ENCODE data around the gene PRKG1. TPM values are rescaled to one million over a fixed set of nuclear protein-coding genes. Genes with fewer than 3 reads are reported as not detected.
"Not testable (repeated sequence)": the region's sequence is repeated elsewhere in the genome, so short reads cannot be mapped to it uniquely, and the experiment has no call there.

Gene PRKG1
- total RNA-seq, 4 donors from 2014 or later, result 24.0 to 89.1 (median 45.7) TPM

DNA sequence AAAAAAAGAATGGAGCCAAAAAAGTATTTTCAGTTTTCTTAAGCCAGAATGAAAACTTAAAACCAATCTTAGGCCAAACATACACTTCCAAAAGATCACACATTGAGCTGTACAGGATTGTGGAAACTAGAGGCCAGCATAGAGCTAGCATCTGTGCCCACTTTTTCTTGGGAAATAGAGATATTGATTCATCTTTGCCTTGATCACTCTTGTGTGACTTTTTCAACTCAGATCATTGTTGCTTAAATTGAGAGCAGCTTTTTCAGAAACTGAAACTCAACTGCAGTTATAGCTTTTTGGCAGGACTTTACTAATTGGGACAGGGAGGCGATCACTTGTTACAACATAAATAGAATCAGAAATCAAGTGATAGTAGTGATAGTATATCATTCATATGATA lies 132.2 kb downstream of the PRKG1 start:
- DNase-seq, result no peak
- no peaks in the 10 kb centered on the region for H3K36me3 ChIP-seq
- H3K4me3 ChIP-seq, result no peak overlapping the region
- no peak overlapping the region for H3K27ac ChIP-seq
- TF ChIP-seq POLR2A (IDR thresholded peaks at IDR 0.05), result no peak
- TF ChIP-seq, protein P1, sequence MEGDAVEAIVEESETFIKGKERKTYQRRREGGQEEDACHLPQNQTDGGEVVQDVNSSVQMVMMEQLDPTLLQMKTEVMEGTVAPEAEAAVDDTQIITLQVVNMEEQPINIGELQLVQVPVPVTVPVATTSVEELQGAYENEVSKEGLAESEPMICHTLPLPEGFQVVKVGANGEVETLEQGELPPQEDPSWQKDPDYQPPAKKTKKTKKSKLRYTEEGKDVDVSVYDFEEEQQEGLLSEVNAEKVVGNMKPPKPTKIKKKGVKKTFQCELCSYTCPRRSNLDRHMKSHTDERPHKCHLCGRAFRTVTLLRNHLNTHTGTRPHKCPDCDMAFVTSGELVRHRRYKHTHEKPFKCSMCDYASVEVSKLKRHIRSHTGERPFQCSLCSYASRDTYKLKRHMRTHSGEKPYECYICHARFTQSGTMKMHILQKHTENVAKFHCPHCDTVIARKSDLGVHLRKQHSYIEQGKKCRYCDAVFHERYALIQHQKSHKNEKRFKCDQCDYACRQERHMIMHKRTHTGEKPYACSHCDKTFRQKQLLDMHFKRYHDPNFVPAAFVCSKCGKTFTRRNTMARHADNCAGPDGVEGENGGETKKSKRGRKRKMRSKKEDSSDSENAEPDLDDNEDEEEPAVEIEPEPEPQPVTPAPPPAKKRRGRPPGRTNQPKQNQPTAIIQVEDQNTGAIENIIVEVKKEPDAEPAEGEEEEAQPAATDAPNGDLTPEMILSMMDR (IDR thresholded peaks at IDR 0.05), result no peak
- peaks cover 0 to 3% (median 0%) of the 10 kb centered on the region in 4 donors for H3K4me1 ChIP-seq
- no peaks in the 10 kb centered on the region for H3K27me3 ChIP-seq
- no peaks in the 10 kb centered on the region for H3K9me3 ChIP-seq

DNA sequence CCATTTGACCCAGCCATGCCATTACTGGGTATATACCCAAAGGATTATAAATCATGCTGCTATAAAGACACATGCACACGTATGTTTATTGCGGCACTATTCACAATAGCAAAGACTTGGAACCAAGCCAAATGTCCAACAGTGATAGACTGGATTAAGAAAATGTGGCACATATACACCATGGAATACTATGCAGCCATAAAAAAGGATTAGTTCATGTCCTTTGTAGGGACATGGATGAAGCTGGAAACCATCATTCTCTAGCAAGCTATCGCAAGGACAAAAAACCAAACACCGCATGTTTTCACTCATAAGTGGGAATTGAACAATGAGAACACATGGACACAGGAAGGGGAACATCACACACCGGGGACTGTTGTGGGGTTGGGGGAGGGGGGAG lies 138.7 kb downstream of the PRKG1 start:
- H3K4me1 ChIP-seq, H3K27ac ChIP-seq, H3K9me3 ChIP-seq, H3K36me3 ChIP-seq, H3K27me3 ChIP-seq, DNase-seq, H3K4me3 ChIP-seq: not testable (repeated sequence)

DNA sequence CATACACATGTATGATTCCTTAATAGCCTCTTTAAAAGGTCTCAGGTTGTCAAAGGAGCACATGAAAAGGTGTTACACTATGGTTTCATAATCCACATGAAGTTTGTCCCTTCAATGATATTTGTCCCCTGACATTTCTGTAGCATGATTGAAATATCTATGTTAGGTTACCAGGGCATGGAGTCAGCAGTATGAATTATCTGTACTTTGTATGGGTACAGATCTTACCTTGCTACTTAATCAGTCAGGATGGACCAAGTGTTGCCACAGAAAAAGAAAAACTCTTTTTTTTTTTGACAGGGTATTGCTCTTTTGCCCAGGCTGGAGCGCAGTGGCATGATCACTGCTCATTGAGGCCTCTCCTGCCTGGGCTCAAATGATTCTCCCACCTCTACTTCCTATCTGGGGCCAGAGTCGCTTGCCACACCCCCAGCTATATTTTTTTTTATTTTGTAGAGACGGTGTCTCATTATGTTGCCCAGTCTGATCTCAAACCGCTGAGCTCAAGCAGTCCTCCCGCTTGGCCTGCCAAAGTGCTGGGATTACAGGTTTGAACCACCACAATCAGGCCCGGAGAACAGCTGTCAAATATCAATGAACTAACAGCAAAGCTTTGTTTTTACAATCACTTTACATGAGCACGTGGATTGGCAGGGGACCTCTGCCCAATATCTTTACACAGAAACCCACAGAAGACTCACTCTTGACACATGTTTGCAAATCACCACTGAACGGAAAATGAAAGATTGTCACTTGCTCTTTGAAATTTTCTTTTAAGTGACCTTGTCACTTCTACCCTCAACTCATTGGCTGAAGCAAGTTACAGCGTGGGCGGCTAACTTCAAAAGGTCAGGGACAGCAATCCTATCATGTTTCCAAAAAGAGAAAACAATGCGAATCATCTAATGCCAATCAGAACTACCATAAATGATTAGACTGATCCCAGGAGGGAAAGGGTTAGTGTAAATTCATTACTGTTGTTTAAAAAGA lies 140.2 kb downstream of the PRKG1 start:
- no peak for DNase-seq
- no peak overlapping the region for H3K4me3 ChIP-seq
- H3K9me3 ChIP-seq, result no peaks in the 10 kb centered on the region
- no peaks in the 10 kb centered on the region for H3K4me1 ChIP-seq
- peak overlapping the region in 1 of 4 donors; percentile 20 for H3K27ac ChIP-seq
- no peaks in the 10 kb centered on the region for H3K36me3 ChIP-seq
- TF ChIP-seq POLR2A (IDR thresholded peaks at IDR 0.05), result no peak
- TF ChIP-seq, protein P1 (IDR thresholded peaks at IDR 0.05), result no peak
- H3K27me3 ChIP-seq, result no peaks in the 10 kb centered on the region

DNA sequence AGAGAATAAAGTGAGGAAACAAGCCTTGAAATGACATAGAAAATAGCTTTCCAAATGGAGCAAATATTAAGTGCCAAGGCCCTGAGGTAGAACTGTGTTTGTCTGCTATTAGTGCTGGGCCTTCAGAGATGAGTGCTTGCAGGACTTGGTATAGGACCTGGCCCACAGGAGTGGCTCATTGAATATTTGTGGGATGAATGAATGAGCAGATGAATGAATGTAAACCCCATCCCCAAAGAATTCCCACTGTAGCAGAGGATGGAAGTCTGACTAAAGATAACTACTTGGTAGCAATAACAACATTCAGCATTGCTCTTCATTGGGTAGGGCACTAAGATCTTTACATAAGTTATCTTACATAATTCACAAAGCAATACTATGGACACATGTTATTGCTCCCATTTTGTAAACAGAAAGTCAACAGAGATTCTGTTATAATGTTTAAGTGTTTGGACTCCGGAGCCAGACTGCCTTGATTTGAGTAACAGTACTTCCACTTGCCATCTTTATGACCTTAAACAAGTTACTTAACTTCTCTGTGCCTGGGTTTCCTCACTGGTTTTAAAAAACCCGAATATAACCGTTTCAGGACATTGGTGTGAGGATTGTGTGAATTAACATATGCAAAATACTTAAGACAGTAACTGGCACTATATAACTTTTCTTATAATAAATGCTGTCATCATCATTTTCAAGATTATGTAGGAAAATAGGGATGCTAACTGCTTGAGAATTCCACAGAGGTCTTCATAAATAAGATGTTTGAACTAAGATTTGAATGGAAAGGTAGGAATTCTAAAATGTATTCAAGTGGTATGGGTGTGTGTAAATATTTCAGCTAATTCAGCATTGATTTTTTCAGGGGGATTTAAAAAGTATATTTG lies 141.9 kb downstream of the PRKG1 start:
- Histone ChIP-seq H3K9me3 (no peaks in the 10 kb centered on the region), H3K27ac (peak overlapping the region in 1 of 4 donors; percentile 15), H3K27me3 (no peaks in the 10 kb centered on the region), H3K4me3 (no peak overlapping the region), H3K4me1 (no peaks in the 10 kb centered on the region), H3K36me3 (no peaks in the 10 kb centered on the region)
- DNase-seq, result no peak
- TF ChIP-seq POLR2A (IDR thresholded peaks at IDR 0.05), result no peak
- TF ChIP-seq, protein P1 (IDR thresholded peaks at IDR 0.05), result no peak

DNA sequence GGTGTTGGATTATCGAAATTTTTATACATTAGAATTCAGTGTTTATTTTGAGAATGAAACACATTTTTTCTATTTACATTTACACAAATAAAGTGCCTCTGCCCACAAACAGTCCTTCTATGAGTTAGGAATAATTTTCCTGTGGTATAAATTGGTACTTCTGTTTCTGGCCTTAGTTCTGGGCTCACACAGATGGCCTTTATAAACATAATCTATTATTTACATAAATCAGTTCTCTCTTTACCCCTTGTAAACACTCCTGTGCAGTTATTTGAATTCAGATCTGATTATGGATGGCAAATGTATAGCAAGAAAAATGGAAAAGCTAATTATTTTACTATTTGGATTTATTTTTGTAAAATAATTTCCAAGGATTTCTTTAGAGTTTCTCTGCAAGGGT lies 143.2 kb downstream of the PRKG1 start:
- Histone ChIP-seq H3K4me1 (no peaks in the 10 kb centered on the region), H3K9me3 (no peaks in the 10 kb centered on the region), H3K36me3 (no peaks in the 10 kb centered on the region), H3K4me3 (no peak overlapping the region), H3K27ac (peak overlapping the region in 1 of 4 donors; percentile 20), H3K27me3 (no peaks in the 10 kb centered on the region)
- TF ChIP-seq, protein P1 (IDR thresholded peaks at IDR 0.05), result peak in 1 of 6 experiments; percentile 8
- TF ChIP-seq POLR2A (IDR thresholded peaks at IDR 0.05), result no peak
- DNase-seq, result no peak

Data from Peyer's patch (tissue), 4 donors.